NB4 (cell line): ENCODE results near the gene CENPH.

ENCODE experiments used
- DNase-seq: peaks from one replicate; pipeline ENCODE4 v3.0.0; 2010; ENCODE audit warnings: low read depth
- H3K4me3 ChIP-seq: one replicate; pipeline ENCODE4 v1.5.1; 2011; ENCODE audit warnings: mild to moderate bottlenecking, low read depth, low read length, moderate library complexity
- MYC ChIP-seq: IDR thresholded peaks from 2 replicates; pipeline ENCODE4 v1.6.1; 2011; ENCODE audit warnings: low read depth, low read length
- POLR2A ChIP-seq: IDR thresholded peaks from 2 replicates; pipeline ENCODE4 v1.6.1; 2011; ENCODE audit warnings: mild to moderate bottlenecking; ENCODE audit not compliant: insufficient read length; ENCODE audit errors: extremely low read depth
- TF ChIP-seq, protein P1 (sequence below): IDR thresholded peaks from 2 replicates; pipeline ENCODE4 v1.6.1; 2011; ENCODE audit warnings: low read depth, low read length
- TF ChIP-seq, protein P2 (sequence below): IDR thresholded peaks from one replicate; pipeline ENCODE4 v1.5.1; 2012; ENCODE audit warnings: low read depth, low read length

Gene CENPH

DNA sequence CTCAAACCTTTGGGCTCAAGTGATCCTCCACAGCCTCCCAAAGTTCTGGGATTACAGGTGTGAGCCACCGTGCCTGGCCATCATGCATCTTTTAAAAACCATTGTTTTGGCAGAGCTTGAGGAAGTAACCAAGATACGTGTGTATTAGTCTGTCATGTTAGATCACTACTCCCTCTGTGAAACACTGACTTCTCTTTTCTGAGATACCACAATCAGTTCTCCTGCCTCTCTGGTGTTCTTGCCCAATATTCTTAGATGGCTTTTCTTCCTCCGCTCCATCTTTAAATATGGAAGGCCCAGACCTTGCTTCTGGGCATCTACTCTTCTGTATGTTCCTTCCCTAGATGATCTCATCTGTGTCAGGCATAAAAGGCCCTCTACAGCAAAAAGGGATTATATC, 36.7 kb upstream of the CENPH start:
- TF ChIP-seq, protein P1, sequence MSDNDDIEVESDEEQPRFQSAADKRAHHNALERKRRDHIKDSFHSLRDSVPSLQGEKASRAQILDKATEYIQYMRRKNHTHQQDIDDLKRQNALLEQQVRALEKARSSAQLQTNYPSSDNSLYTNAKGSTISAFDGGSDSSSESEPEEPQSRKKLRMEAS: no peak
- TF ChIP-seq POLR2A (no peak), MYC (no peak)
- TF ChIP-seq, protein P2, sequence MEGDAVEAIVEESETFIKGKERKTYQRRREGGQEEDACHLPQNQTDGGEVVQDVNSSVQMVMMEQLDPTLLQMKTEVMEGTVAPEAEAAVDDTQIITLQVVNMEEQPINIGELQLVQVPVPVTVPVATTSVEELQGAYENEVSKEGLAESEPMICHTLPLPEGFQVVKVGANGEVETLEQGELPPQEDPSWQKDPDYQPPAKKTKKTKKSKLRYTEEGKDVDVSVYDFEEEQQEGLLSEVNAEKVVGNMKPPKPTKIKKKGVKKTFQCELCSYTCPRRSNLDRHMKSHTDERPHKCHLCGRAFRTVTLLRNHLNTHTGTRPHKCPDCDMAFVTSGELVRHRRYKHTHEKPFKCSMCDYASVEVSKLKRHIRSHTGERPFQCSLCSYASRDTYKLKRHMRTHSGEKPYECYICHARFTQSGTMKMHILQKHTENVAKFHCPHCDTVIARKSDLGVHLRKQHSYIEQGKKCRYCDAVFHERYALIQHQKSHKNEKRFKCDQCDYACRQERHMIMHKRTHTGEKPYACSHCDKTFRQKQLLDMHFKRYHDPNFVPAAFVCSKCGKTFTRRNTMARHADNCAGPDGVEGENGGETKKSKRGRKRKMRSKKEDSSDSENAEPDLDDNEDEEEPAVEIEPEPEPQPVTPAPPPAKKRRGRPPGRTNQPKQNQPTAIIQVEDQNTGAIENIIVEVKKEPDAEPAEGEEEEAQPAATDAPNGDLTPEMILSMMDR: no peak
- no peak overlapping the region for H3K4me3 ChIP-seq
- DNase-seq: peak; percentile 62

DNA sequence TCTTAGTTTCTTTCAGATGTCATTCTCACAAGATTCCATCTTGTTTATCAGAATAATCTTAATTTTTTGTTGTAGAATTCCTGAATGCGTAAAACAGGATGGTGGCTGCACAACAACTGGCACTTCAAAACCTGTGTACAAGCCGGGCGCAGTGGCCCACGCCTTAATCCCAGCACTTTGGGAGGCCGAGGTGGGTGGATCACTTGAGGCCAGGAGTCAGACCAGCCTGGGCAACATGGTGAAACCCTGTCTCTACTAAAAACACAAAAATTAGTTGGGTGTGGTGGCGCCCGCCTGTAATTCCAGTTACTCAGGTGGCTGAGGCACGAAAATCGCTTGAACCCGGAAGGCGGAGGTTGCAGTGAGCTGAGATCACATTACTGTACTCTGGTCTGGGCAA, 32.9 kb upstream of the CENPH start:
- DNase-seq: no peak
- TF ChIP-seq, protein P2: no peak
- TF ChIP-seq, protein P1: no peak
- TF ChIP-seq MYC (no peak), POLR2A (no peak)

DNA sequence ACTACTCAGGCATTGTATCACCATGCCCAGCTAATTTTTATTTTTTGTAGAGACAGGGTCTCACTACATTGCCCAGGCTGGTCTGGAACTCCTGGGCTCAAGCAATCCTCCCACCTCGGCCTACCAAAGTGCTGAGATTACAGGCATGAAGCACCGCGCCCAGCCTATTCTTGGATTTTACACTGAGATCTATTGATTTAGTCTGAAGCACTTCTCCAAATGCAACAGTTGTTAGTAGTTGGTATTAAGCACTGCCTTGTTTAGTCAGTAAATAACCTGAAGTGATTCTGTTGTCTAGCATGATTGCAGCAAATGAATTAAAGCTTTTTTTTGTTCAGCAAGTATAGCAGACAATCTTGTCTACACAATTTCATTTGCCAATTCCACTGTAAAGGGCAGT, 31.3 kb upstream of the CENPH start:
- TF ChIP-seq POLR2A (no peak), MYC (no peak)
- TF ChIP-seq, protein P1: no peak
- TF ChIP-seq, protein P2: no peak
- DNase-seq: no peak
- no peak overlapping the region for H3K4me3 ChIP-seq

More for the DNA sequence above, 32.9 kb upstream of the CENPH start:
- H3K4me3 ChIP-seq: no peak overlapping the region

- TF ChIP-seq MYC: no peak
- TF ChIP-seq, protein P1: no peak
- TF ChIP-seq POLR2A: no peak
- TF ChIP-seq, protein P2: no peak
- DNase-seq: no peak
- no peak overlapping the region for H3K4me3 ChIP-seq
These were observed 28.7 kb upstream of the CENPH start for GRCh38 chr5:69160651-69161050.

DNA sequence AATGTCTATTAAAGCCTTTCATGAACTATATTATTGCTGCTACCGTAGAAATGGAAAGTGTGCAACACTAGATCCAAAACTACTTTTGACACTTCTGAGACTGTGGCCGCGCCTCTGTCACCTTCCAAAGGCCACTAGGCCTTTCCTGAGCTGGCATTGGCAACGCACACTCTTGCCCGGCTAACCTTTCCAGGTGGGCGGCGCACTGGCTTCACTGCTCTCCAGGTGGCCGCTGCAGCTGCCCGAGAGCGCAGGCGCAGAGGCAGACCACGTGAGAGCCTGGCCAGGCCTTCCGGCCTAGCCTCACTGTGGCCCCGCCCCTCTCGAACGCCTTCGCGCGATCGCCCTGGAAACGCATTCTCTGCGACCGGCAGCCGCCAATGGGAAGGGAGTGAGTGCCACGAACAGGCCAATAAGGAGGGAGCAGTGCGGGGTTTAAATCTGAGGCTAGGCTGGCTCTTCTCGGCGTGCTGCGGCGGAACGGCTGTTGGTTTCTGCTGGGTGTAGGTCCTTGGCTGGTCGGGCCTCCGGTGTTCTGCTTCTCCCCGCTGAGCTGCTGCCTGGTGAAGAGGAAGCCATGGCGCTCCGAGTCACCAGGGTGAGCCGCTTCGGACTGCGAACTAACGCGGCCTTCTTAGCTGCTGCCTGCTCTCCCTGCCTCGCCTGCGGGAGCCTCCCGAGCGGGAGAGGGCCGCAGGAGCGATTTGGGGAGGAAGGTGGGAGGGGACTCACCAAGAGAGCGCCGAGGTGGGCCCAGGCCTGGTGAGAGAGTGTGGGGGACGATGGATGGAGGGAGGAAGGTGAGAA, 22.5 kb upstream of the CENPH start, which contains the start of gene CCNB1:
CCNB1 (plus strand) TSS at position 465 of the 807 bp plus-strand sequence; CDS start at position 578, 113 bp downstream.
- H3K4me3 ChIP-seq: peak within 1 kb of the TSS; percentile 96
- peak; percentile 98 for DNase-seq
- TF ChIP-seq, protein P1: peak; percentile 96
- TF ChIP-seq MYC (peak; percentile 94), POLR2A (peak; percentile 78)
- TF ChIP-seq, protein P2: no peak
